Measurements from ENCODE around the gene CDCA5.

- no peak for TF ChIP-seq CTCF (IDR thresholded peaks at IDR 0.05)
- no peak for TF ChIP-seq TCF7L2 (IDR thresholded peaks at IDR 0.05; ENCODE audit: low read depth, low read length)
- no peak for TF ChIP-seq SIN3A (IDR thresholded peaks at IDR 0.05; ENCODE audit: borderline replicate concordance, insufficient read depth, low read depth, low read length)
- TF ChIP-seq POLR2AphosphoS5 (IDR thresholded peaks at IDR 0.05; ENCODE audit: low read depth, low read length), result no peak
- TF ChIP-seq REST (IDR thresholded peaks at IDR 0.05; ENCODE audit: insufficient read depth in 1 of 2, low read depth in 2 of 2, low read length in 1 of 2), result no peak
Measured at GRCh38 chr11:65040520-65040846, 43.4 kb downstream of the CDCA5 start.

Data from Panc1 (cell line).